ENCODE measurements around the gene OR2D2.

GRCh38 chr11:6928916-6929315, 36.6 kb upstream of the OR2D2 start:
- TF ChIP-seq CTCF (IDR thresholded peaks at IDR 0.05; ENCODE audit: borderline replicate concordance, extremely low read depth, low read length, poor library complexity, severe bottlenecking) (no peak), EZH2 (IDR thresholded peaks at IDR 0.05; ENCODE audit: borderline replicate concordance, low read depth, low read length, severe bottlenecking) (no peak)
